Lower leg skin (tissue), 4 donors: ENCODE results near the gene COL13A1. TPM values are rescaled to one million over a fixed set of nuclear protein-coding genes. Genes with fewer than 3 reads are reported as not detected.

Source experiments
- DNase-seq, 2 donors: peaks; one replicate each; pipeline ENCODE4 v3.0.0-alpha.2; 2019; ENCODE audit warnings: low spot score in 2 of 2
- H3K4me3 ChIP-seq: fragments of 200-600 bp; sonication (generic); 2 replicates; pipeline ENCODE4 v1.5.1; 2017; ENCODE audit warnings: mild to moderate bottlenecking, low read depth; ENCODE audit not compliant: poor library complexity, severe bottlenecking
- CTCF ChIP-seq, 3 donors: fragments of 450-650 bp; IDR thresholded peaks; one replicate each; pipeline ENCODE4 v1.5.1; 2016; ENCODE audit warnings: antibody characterized with exemption in 3 of 3, mild to moderate bottlenecking in 3 of 3, moderate library complexity in 2 of 3
- POLR2A ChIP-seq, 2 donors: fragments of 450-650 bp; IDR thresholded peaks; one replicate each; pipeline ENCODE4 v1.6.1; 2016 to 2017; ENCODE audit warnings: antibody characterized with exemption in 2 of 2, mild to moderate bottlenecking in 1 of 2, moderate library complexity in 1 of 2
- WGBS, 2 donors: methylation state at CpG; one replicate each; pipeline ENCODE4 v1.1.5; 2018; 5-methylcytosine and 5-hydroxymethylcytosine counted together
- intact Hi-C: fragments of 100-400 bp; cut with DNase I; formaldehyde crosslinking; loops from one replicate; pipeline ENCODE4 v1.15.0; 2023; ENCODE audit warnings: low total_unique reads
- total RNA-seq, 4 donors: library from RNA; depleted of rRNA; stranded (reverse); fragments of >200 nt; gene quantifications; one replicate each; pipeline ENCODE4 v1.1.0, GENCODE V29; 2016

COL13A1 gene
- total RNA-seq, 4 donors from 2014 or later = 0.93 to 2.3 (median 1.3) TPM

DNA sequence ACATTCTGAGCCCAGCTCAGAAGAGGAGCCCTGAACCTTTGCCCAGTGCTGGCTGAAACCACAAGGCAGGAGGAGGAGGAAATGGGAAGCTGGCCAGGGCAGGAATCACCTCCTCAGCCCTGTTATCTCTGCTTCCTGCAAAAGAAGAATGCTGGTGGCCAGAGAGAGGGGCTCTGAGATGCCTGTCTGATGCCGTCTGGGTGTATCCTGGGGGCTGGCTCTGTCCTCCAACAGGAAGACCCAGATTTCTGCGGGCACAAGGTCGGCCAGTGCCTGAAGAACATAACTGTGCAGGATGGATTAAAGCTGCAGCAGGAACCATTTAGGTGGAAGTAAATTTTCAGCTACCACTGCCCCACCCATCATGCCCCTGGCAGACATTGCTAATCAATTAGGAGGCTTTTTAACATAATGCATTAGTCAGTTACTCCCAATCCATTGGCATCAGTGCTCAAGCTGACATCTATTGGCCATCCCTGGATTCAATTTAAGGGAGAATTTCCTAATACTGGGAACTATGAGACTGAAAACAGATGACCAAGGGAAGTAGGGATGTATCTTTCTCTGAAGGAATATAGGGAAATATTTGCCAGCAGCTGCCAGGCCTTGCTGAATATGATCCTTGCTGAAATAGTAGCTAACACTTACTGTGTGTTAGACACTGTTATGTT is 67.7 kb downstream of the COL13A1 start:
- H3K4me3 ChIP-seq = no peak overlapping the region
- TF ChIP-seq CTCF (IDR thresholded peaks at IDR 0.05) (no peak), POLR2A (IDR thresholded peaks at IDR 0.05) (no peak)
- DNase-seq = no peak
- 52 to 61% methylated on average over 3 of the region's 3 CpGs for WGBS, 2 donors
- intact Hi-C loops = no loop called here

DNA sequence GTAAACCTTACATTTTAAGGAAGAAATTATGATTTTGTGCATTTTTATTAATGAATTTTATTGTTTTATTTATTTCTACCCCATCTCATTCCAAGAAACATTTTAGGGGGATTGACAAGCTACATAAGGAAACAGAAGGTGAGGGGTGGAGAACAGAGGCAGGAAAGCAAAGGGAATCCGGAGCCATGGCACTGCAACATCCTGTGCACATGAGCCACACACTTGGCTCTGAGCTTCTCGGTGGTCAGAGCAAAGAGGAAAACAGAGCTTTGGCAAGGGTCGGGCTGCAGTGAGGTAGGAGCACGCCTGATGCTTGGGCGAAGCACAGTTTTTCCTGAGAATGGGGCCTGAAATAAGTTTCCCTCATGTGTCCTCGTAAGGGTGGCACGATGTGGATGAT is 68.9 kb downstream of the COL13A1 start:
- WGBS, 2 donors = 86% methylated on average over 7 of the region's 7 CpGs
- DNase-seq = no peak
- TF ChIP-seq CTCF (IDR thresholded peaks at IDR 0.05) (no peak), POLR2A (IDR thresholded peaks at IDR 0.05) (no peak)
- intact Hi-C loops = no loop called here
- H3K4me3 ChIP-seq = no peak overlapping the region

- DNase-seq = no peak
- no peak overlapping the region for H3K4me3 ChIP-seq
- intact Hi-C loops = no loop called here
- TF ChIP-seq POLR2A (IDR thresholded peaks at IDR 0.05) (no peak), CTCF (IDR thresholded peaks at IDR 0.05) (no peak)
- 91 to 95% methylated on average over 9 of the region's 9 CpGs for WGBS, 2 donors
Measured at GRCh38 chr10:69871074-69871473, 69.4 kb downstream of the COL13A1 start.

DNA sequence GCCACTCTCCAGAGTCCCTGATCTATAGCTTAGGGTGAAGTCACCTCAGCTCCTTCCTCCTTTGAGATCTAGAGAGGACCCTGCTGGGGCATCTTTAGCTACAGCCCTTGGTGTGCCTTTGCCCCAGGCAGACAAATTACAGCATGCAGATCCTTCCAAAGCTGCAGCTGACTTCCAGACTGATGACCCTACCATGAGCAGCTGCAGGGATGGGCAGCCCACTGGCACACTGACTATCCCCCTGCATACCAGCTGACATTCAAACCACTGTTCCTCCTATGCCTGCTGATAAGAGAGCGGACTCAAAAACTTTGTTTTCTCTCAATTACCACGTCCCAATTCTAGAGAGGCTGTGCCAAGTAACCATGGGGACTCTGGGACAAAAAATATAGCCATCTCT is 70.6 kb downstream of the COL13A1 start:
- TF ChIP-seq CTCF (IDR thresholded peaks at IDR 0.05) = no peak
- intact Hi-C loops = no loop called here
- H3K4me3 ChIP-seq = no peak overlapping the region
- 60 to 70% methylated on average over 2 of the region's 2 CpGs for WGBS, 2 donors
- no peak for DNase-seq

GRCh38 chr10:69873135-69873639 is 71.5 kb downstream of the COL13A1 start:
- TF ChIP-seq POLR2A (IDR thresholded peaks at IDR 0.05) (no peak), CTCF (IDR thresholded peaks at IDR 0.05) (no peak)
- DNase-seq = no peak
- intact Hi-C loops = no loop called here
- H3K4me3 ChIP-seq = no peak overlapping the region
- WGBS, 2 donors = 28 to 39% methylated on average over 4 of the region's 4 CpGs

DNA sequence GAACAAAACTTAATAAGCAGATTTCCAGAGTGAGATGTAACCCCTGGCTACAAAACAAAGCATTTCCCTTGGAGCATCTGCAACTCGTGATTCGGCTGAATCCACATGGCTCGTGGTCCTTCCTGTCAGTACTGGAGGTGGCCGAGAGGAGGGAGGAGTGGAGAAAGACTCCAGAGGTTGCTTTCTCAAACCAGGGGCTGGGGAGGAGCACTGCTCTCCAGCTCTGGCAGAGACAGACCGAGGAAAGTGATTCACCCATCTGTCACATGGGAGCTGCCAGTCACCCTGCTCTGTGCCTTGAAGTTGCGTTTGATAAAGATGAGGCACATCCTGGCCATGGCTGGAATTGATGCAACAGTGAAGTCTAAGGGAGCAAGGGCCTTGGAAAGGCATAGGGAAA is 72.7 kb downstream of the COL13A1 start:
- no peak overlapping the region for H3K4me3 ChIP-seq
- peak; percentile 69 to 89 for DNase-seq
- intact Hi-C loops = no loop called here
- TF ChIP-seq CTCF (IDR thresholded peaks at IDR 0.05) = no peak
- no peak for TF ChIP-seq POLR2A (IDR thresholded peaks at IDR 0.05)
- WGBS, 2 donors = 38 to 45% methylated on average over 6 of the region's 6 CpGs
